Measurements from ENCODE around the gene INTS11. TPM values are rescaled to one million over a fixed set of nuclear protein-coding genes. Genes with fewer than 3 reads are reported as not detected.

INTS11 gene
- total and polyA plus RNA-seq, 2 of the 13 experiments (the other 11 are each of a cell fraction or from before 2014, with no cell fraction given), result 52.8 to 94.8 TPM

DNA sequence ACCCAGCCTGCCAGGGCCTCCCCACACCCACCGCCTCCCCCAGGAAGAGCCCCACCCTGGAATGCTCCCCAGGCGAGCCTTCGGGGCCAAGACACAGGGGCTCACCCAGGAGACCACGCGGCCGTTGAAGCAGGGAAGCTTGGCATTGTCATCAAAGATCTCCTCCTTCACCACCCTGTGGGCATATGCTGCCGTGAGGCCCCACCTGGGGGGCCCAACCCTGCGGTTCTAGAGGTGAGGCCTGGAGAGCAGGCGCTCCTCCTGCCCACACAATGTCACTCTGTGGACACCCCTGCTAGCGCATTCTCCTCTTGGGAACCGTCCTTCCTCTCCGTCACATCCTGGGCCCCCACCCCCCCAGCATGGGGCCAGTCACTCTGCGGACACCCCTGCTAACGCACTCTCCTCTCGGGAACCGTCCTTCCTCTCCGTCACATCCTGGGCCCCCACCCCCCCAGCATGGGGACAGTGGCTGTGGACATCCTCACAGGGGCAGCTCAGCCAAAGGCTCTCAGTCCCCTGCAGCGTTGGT, 18.2 kb upstream of the INTS11 start:
- ATAC-seq (no peak), FAIRE-seq (no peak), DNase-seq (ENCODE audit: low spot score) (no peak)
- in situ Hi-C loops (cut with HindIII; ENCODE audit: extremely low pct_ligation_motif_present, low pct_unique_long_range_greater_than_20kb), result no loop called here
- Histone ChIP-seq H3K79me2 (ENCODE audit: insufficient read depth, low read length) (peaks cover 38% of the 10 kb centered on the region), H3K4me3 (replicated peaks in 1 of 3; ENCODE audit: insufficient read depth in 1 of 3, low read depth in 2 of 3, low read length in 3 of 3) (no peak overlapping the region), H3K27ac (ENCODE audit: extremely low read length, insufficient read depth, low read length) (no peak overlapping the region), H3K4me1 (ENCODE audit: insufficient read depth, low read length) (peaks cover 42% of the 10 kb centered on the region), H3K36me3 (replicated peaks in 1 of 2; ENCODE audit: control insufficient read depth in 1 of 2, insufficient read depth in 2 of 2, low read length in 2 of 2) (peaks cover 13 to 26% of the 10 kb centered on the region in 2 experiments), H3K9ac (ENCODE audit: insufficient read depth, low read depth, low read length) (no peak overlapping the region), H2AFZ (ENCODE audit: low read length) (no peak overlapping the region), H3K9me3 (ENCODE audit: low read length) (no peaks in the 10 kb centered on the region), H3K4me2 (ENCODE audit: low read depth, low read length) (no peak overlapping the region), H3K27me3 (ENCODE audit: control insufficient read depth in 1 of 2, insufficient read depth in 2 of 2, low read length in 2 of 2) (no peaks in the 10 kb centered on the region), H4K20me1 (ENCODE audit: insufficient read depth, low read length) (peaks cover 28% of the 10 kb centered on the region; the same call in 1 of the 2 replicates)
- TF ChIP-seq PHB2 (IDR thresholded peaks at IDR 0.05; ENCODE audit: partially characterized antibody), result no peak
- TF ChIP-seq HNRNPL (IDR thresholded peaks at IDR 0.05; ENCODE audit: low read depth, low read length), result no peak
- no peak for TF ChIP-seq KMT2B (CRISPR knock-in tag; IDR thresholded peaks at IDR 0.05)
- TF ChIP-seq ARHGAP35 (CRISPR knock-in tag; IDR thresholded peaks at IDR 0.05; ENCODE audit: borderline replicate concordance), result no peak
- TF ChIP-seq KDM6A (CRISPR knock-in tag; IDR thresholded peaks at IDR 0.05; ENCODE audit: low read depth), result no peak
- TF ChIP-seq EZH2 (conservative IDR thresholded peaks at IDR 0.05; ENCODE audit: low read depth, low read length), result no peak
- no peak for TF ChIP-seq FOXC1 (CRISPR knock-in tag; IDR thresholded peaks at IDR 0.05; ENCODE audit: borderline replicate concordance)
- no peak for TF ChIP-seq RFX5 (IDR thresholded peaks at IDR 0.05; ENCODE audit: low read depth, low read length)
- TF ChIP-seq, protein P1, sequence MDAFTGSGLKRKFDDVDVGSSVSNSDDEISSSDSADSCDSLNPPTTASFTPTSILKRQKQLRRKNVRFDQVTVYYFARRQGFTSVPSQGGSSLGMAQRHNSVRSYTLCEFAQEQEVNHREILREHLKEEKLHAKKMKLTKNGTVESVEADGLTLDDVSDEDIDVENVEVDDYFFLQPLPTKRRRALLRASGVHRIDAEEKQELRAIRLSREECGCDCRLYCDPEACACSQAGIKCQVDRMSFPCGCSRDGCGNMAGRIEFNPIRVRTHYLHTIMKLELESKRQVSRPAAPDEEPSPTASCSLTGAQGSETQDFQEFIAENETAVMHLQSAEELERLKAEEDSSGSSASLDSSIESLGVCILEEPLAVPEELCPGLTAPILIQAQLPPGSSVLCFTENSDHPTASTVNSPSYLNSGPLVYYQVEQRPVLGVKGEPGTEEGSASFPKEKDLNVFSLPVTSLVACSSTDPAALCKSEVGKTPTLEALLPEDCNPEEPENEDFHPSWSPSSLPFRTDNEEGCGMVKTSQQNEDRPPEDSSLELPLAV (CRISPR knock-in tag; conservative IDR thresholded peaks at IDR 0.05; ENCODE audit: low read depth), result no peak
- TF ChIP-seq FOXO1 (CRISPR knock-in tag; IDR thresholded peaks at IDR 0.05), result no peak
- no peak for TF ChIP-seq ZNF691 (CRISPR knock-in tag; IDR thresholded peaks at IDR 0.05; ENCODE audit: borderline replicate concordance, low read depth)
- WGBS (ENCODE audit: low lambda C conversion rate), result 97% methylated on average over 12 of the region's 18 CpGs
- ChIA-PET CTCF (ENCODE audit: low intra/inter-chr PET ratio, low total read pairs) (no interaction called here), POLR2A (no interaction called here)
- BruUV-seq (replicated peaks), result no TSS peak
- intact Hi-C loops (cut with micrococcal nuclease; ENCODE audit: unreplicated experiment), result no loop called here
